SK-N-SH (cell line): ENCODE data around the gene ATP8A2. TPM values are rescaled to one million over a fixed set of nuclear protein-coding genes. Genes with fewer than 3 reads are reported as not detected.

Source experiments
- CTCF ChIA-PET: fragments of 300-600, 350-600 bp; formaldehyde crosslinking; extraction: SDS; loops from one replicate; lab custom pipeline; 2021; lab: Yijun Ruan, JAX
- POLR2A ChIA-PET: fragments of 350-600 bp; sonication (Branson Sonifier 250); formaldehyde crosslinking; extraction: SDS; loops from one replicate; lab custom pipeline; 2020; ENCODE audit warnings: antibody characterized with exemption, inconsistent platforms; lab: Yijun Ruan, JAX
- DNase-seq: peaks from one replicate; pipeline ENCODE4 v3.0.0; 2012
- H2AFZ ChIP-seq: fragments of 200-600 bp; sonication (generic); 2 replicates; pipeline ENCODE4 v1.8.1; 2016; ENCODE audit warnings: antibody characterized with exemption, mild to moderate bottlenecking, low read depth
- H3F3A ChIP-seq: fragments of 200-600 bp; sonication (generic); replicated peaks from 2 replicates; pipeline ENCODE3; 2016; ENCODE audit warnings: antibody characterized with exemption, mild to moderate bottlenecking; ENCODE audit not compliant: insufficient read depth
- H3K27ac ChIP-seq, 2 experiments: fragments of 200-500 bp in 1 of 2; fragments of 200-600 bp in 1 of 2; sonication (Bioruptor generic) in 1 of 2; sonication (generic), shearing (Covaris generic) in 1 of 2; 2 replicates each; pipeline versions ENCODE4 v1.5.1 to v1.6.1; 2014 to 2016; ENCODE audit warnings: low read depth in 2 of 2, inconsistent platforms in 1 of 2, low read length in 1 of 2, mild to moderate bottlenecking in 1 of 2, mixed read lengths in 1 of 2
- H3K27me3 ChIP-seq: fragments of 200-600 bp; sonication (generic), shearing (Covaris generic); 2 replicates; pipeline ENCODE4 v1.6.1; 2016; ENCODE audit warnings: mixed run types; ENCODE audit not compliant: insufficient read depth
- H3K36me3 ChIP-seq, 2 experiments: fragments of 200-500 bp in 1 of 2; fragments of 200-600 bp in 1 of 2; sonication (Bioruptor generic) in 1 of 2; sonication (generic) in 1 of 2; replicated peaks in 1 of 2; 2 replicates each; pipeline versions ENCODE3 to v1.5.1; 2014 to 2016; ENCODE audit warnings: low read length in 1 of 2, mild to moderate bottlenecking in 1 of 2; ENCODE audit not compliant: insufficient read depth in 2 of 2, control insufficient read depth in 1 of 2
- H3K4me1 ChIP-seq, 2 experiments: fragments of 200-500 bp in 1 of 2; fragments of 200-600 bp in 1 of 2; sonication (Bioruptor generic) in 1 of 2; sonication (generic), shearing (Covaris generic) in 1 of 2; 2 replicates each; pipeline versions ENCODE4 v1.5.1 to v1.6.1; 2014 to 2016; ENCODE audit warnings: low read depth in 1 of 2, low read length in 1 of 2, mixed run types in 1 of 2; ENCODE audit not compliant: insufficient read depth in 2 of 2, control insufficient read depth in 1 of 2
- H3K4me2 ChIP-seq: fragments of 200-600 bp; sonication (generic), shearing (Covaris generic); 2 replicates; pipeline ENCODE4 v1.6.1; 2017; ENCODE audit warnings: mixed run types
- H3K4me3 ChIP-seq, 2 experiments: fragments of 200-500 bp in 1 of 2; fragments of 200-600 bp in 1 of 2; sonication (Bioruptor generic) in 1 of 2; sonication (generic), shearing (Covaris generic) in 1 of 2; 2 replicates each; pipeline versions ENCODE4 v1.5.1 to v1.8.1; 2014 to 2016; ENCODE audit warnings: low read depth in 2 of 2, inconsistent platforms in 1 of 2, low read length in 1 of 2, mild to moderate bottlenecking in 1 of 2, mixed read lengths in 1 of 2, moderate library complexity in 1 of 2
- H3K79me2 ChIP-seq: fragments of 200-600 bp; sonication (generic); 2 replicates; pipeline ENCODE4 v1.8.1; 2017; ENCODE audit warnings: mild to moderate bottlenecking; ENCODE audit not compliant: insufficient read depth
- H3K9ac ChIP-seq: fragments of 200-600 bp; sonication (generic); 2 replicates; pipeline ENCODE4 v1.6.1; 2017; ENCODE audit warnings: mixed run types
- H3K9me2 ChIP-seq: fragments of 200-600 bp; sonication (generic); 2 replicates; pipeline ENCODE4 v1.6.1; 2017; ENCODE audit warnings: mixed run types
- H3K9me3 ChIP-seq: fragments of 200-600 bp; sonication (generic); 2 replicates; pipeline ENCODE4 v1.6.1; 2017; ENCODE audit warnings: mixed run types, mild to moderate bottlenecking, moderate library complexity
- H4K20me1 ChIP-seq: fragments of 200-600 bp; sonication (generic); 2 replicates; pipeline ENCODE4 v1.6.1; 2017; ENCODE audit warnings: mild to moderate bottlenecking, mixed run types; ENCODE audit not compliant: insufficient read depth
- EZH2phosphoT487 ChIP-seq: fragments of 200-600 bp; sonication (generic); IDR thresholded peaks from 2 replicates; pipeline ENCODE4 v1.6.1; 2017; ENCODE audit warnings: low read depth, mixed run types, mild to moderate bottlenecking, antibody characterized with exemption, moderate library complexity, borderline replicate concordance
- GABPA ChIP-seq: IDR thresholded peaks from 2 replicates; pipeline ENCODE4 v1.4.0; 2012; ENCODE audit warnings: low read depth, mild to moderate bottlenecking
- GATA2 ChIP-seq: sonication (generic); formaldehyde crosslinking; IDR thresholded peaks from 2 replicates; pipeline ENCODE4 v1.5.0; 2020; ENCODE audit warnings: mild to moderate bottlenecking, missing genetic modification reagents
- JUND ChIP-seq: IDR thresholded peaks from 2 replicates; pipeline ENCODE4 v1.4.0; 2012
- RAD21 ChIP-seq: IDR thresholded peaks from 2 replicates; pipeline ENCODE4 v1.6.1; 2012; ENCODE audit warnings: mild to moderate bottlenecking, low read length
- RCOR1 ChIP-seq: fragments of 150-350 bp; IDR thresholded peaks from 2 replicates; pipeline ENCODE4 v1.6.1; 2017; ENCODE audit warnings: antibody characterized with exemption, low read length
- RFX5 ChIP-seq: IDR thresholded peaks from 2 replicates; pipeline ENCODE4 v1.6.1; 2012; ENCODE audit warnings: mild to moderate bottlenecking, improper control_type of control experiment, low read length
- SMC3 ChIP-seq: IDR thresholded peaks from 2 replicates; pipeline ENCODE4 v1.6.1; 2012; ENCODE audit warnings: low read depth, low read length, improper control_type of control experiment
- TAF1 ChIP-seq: IDR thresholded peaks from 2 replicates; pipeline ENCODE4 v1.6.1; 2012; ENCODE audit warnings: low read depth, mild to moderate bottlenecking, low read length, moderate library complexity, borderline replicate concordance
- TCF12 ChIP-seq: IDR thresholded peaks from 2 replicates; pipeline ENCODE4 v1.4.0; 2012
- TEAD4 ChIP-seq: IDR thresholded peaks from 2 replicates; pipeline ENCODE4 v1.4.0; 2012; ENCODE audit warnings: mild to moderate bottlenecking, borderline replicate concordance; ENCODE audit not compliant: insufficient read depth
- WGBS: methylation state at CpG from one replicate; pipeline ENCODE4 v1.1.6; 2017; ENCODE audit warnings: low lambda C conversion rate; 5-methylcytosine and 5-hydroxymethylcytosine counted together
- polyA plus RNA-seq, 3 experiments: library from polyadenylated mRNA; depleted of rRNA; stranded (reverse); fragments of >200 nt; gene quantifications; 2 replicates each; pipeline ENCODE4 v1.2.3, GENCODE V29; 2012
- TF ChIP-seq, protein P1 (sequence below): IDR thresholded peaks from 2 replicates; pipeline ENCODE4 v1.4.0; 2012; ENCODE audit warnings: low read depth, borderline replicate concordance
- TF ChIP-seq, protein P2 (sequence below): IDR thresholded peaks from 2 replicates; pipeline ENCODE4; 2012

The ATP8A2 gene
- polyA plus RNA-seq, 1 of the 3 experiments (the other 2 are of a cell fraction), result 0.02 TPM

DNA sequence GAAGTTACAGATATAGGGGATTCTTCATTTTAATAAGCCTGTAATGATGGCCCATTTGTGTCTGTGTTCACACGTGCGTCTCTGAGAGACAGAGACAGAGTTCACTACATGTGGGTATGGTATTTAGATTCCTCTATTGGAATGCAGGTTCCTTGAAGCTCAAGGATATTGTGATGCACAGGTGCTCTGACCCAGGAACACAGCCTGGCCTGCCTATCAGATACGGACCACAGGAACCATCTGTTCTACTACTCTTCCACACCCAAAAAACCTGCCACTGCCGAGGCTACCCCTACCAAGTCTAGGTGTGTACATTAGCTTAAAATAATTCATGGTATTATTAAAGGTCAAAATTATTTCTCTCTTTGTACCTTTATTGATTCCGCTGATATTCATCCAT lies 289.2 kb downstream of the ATP8A2 start:
- H3K9me3 ChIP-seq, result no peaks in the 10 kb centered on the region; the same call in 1 of the 2 replicates
- POLR2A ChIA-PET, result no interaction called here
- no peaks in the 10 kb centered on the region for H3F3A ChIP-seq
- no peaks in the 10 kb centered on the region for H3K27me3 ChIP-seq
- H3K79me2 ChIP-seq, result no peaks in the 10 kb centered on the region
- DNase-seq, result no peak
- H3K36me3 ChIP-seq, result no peaks in the 10 kb centered on the region
- no peak overlapping the region for H3K27ac ChIP-seq
- H3K9me2 ChIP-seq, result no peaks in the 10 kb centered on the region
- no peak overlapping the region for H3K9ac ChIP-seq
- H3K4me1 ChIP-seq, result peaks cover 0 to 16% of the 10 kb centered on the region in 2 experiments; a peak in 2 of 4 replicates
- H2AFZ ChIP-seq, result no peak overlapping the region
- TF ChIP-seq GABPA, result no peak
- TF ChIP-seq, all 33 proteins: peak for 0
- no peak overlapping the region for H3K4me3 ChIP-seq
- H4K20me1 ChIP-seq, result no peaks in the 10 kb centered on the region
- WGBS, result 23% methylated on average over 5 of the region's 5 CpGs
- CTCF ChIA-PET, result interaction anchor here (1.0 kb wide), 1 partner anchor 361 kb away, joined by 3 read pairs; no protein-coding TSS in a partner anchor
- no peak overlapping the region for H3K4me2 ChIP-seq

DNA sequence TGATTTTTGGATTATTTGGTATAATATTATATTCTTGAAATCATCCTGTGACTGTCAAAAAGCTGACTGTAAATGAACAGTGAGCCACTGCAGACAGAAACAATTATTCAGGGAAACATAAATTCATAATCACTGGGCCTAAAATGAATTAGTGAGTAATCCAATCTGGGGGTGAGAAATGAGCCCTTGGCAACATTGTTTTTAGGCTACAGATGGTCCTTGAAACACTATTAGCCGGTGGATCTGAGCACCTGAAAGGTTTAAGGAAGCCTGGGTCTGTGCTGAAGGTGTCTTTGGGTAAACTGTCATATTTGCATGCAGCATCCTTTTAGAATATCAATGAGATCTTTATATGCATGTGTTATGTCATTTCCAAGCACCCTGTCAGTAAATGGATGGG lies 290.7 kb downstream of the ATP8A2 start:
- Histone ChIP-seq H3K9ac (no peak overlapping the region), H3K36me3 (no peaks in the 10 kb centered on the region), H3K4me1 (peaks cover 0 to 16% of the 10 kb centered on the region in 2 experiments; a peak in 2 of 4 replicates), H3F3A (no peaks in the 10 kb centered on the region), H3K9me3 (no peaks in the 10 kb centered on the region; the same call in 1 of the 2 replicates), H3K4me3 (no peak overlapping the region), H3K27ac (no peak overlapping the region), H4K20me1 (no peaks in the 10 kb centered on the region), H3K79me2 (no peaks in the 10 kb centered on the region), H2AFZ (no peak overlapping the region), H3K9me2 (no peaks in the 10 kb centered on the region), H3K4me2 (no peak overlapping the region), H3K27me3 (no peaks in the 10 kb centered on the region)
- no peak for DNase-seq
- 8% methylated on average over 1 of the region's 1 CpG for WGBS
- POLR2A ChIA-PET, result no interaction called here
- TF ChIP-seq, protein P1, sequence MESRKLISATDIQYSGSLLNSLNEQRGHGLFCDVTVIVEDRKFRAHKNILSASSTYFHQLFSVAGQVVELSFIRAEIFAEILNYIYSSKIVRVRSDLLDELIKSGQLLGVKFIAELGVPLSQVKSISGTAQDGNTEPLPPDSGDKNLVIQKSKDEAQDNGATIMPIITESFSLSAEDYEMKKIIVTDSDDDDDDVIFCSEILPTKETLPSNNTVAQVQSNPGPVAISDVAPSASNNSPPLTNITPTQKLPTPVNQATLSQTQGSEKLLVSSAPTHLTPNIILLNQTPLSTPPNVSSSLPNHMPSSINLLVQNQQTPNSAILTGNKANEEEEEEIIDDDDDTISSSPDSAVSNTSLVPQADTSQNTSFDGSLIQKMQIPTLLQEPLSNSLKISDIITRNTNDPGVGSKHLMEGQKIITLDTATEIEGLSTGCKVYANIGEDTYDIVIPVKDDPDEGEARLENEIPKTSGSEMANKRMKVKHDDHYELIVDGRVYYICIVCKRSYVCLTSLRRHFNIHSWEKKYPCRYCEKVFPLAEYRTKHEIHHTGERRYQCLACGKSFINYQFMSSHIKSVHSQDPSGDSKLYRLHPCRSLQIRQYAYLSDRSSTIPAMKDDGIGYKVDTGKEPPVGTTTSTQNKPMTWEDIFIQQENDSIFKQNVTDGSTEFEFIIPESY, result no peak
- TF ChIP-seq GATA2 (CRISPR knock-in tag) (no peak), TAF1 (no peak), RFX5 (no peak), TCF12 (no peak), RCOR1 (no peak), TEAD4 (no peak), RAD21 (no peak), SMC3 (no peak), JUND (no peak), EZH2phosphoT487 (no peak)
- TF ChIP-seq, protein P2, sequence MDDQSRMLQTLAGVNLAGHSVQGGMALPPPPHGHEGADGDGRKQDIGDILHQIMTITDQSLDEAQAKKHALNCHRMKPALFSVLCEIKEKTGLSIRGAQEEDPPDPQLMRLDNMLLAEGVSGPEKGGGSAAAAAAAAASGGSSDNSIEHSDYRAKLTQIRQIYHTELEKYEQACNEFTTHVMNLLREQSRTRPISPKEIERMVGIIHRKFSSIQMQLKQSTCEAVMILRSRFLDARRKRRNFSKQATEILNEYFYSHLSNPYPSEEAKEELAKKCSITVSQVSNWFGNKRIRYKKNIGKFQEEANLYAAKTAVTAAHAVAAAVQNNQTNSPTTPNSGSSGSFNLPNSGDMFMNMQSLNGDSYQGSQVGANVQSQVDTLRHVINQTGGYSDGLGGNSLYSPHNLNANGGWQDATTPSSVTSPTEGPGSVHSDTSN, result no peak
- CTCF ChIA-PET, result interaction anchor here (1.4 kb wide), 1 partner anchor 16 kb away, joined by 4 read pairs; no protein-coding TSS in a partner anchor
